NT2/D1 (cell line): ENCODE measurements around the gene HSPB1.

Experiments
- SUZ12 ChIP-seq: IDR thresholded peaks from 2 replicates; pipeline ENCODE4 v1.6.1; 2011; ENCODE audit not compliant: insufficient read length, insufficient read depth; ENCODE audit errors: extremely low read depth
- YY1 ChIP-seq: IDR thresholded peaks from 2 replicates; pipeline ENCODE4 v1.6.1; 2011; ENCODE audit not compliant: insufficient read length, insufficient read depth
- ZNF274 ChIP-seq: IDR thresholded peaks from 2 replicates; pipeline ENCODE4 v1.6.1; 2011; ENCODE audit warnings: mild to moderate bottlenecking, low read depth, low read length

DNA sequence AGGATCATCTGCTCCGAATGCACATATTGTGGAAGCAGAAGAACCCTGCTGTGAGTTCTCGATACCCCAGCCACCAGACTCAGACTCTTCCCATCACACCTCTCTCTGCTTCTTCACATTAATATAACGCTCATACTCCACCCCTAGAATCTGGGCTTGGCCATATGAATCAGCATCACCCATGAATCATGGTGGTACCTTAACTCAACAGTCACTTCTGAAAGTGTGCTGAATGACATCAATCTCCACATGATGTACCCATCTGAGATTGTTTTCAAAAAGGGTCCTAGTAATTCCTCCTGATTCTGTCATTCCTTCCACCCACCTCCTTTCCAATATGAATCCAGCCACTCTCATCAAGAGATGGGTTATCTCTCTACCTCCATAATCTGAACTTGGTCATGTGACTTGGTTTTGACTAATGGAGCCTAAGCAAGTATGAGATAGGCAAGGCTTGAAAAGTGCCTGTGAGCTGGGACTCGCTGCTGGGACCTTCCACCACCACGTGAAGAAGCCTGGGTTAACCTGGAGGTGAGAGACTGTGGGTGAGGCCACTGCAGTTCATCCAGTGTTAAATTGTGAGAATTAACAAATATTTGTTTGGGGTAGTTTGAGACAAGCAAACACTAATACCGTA lies 40.9 kb downstream of the HSPB1 start:
- TF ChIP-seq YY1 (no peak), SUZ12 (no peak), ZNF274 (no peak)
